ENCODE measurements around the gene SLC6A4. TPM values are rescaled to one million over a fixed set of nuclear protein-coding genes. Genes with fewer than 3 reads are reported as not detected.

The SLC6A4 gene
- total RNA-seq, 2 experiments from 2014 or later, result not detected

DNA sequence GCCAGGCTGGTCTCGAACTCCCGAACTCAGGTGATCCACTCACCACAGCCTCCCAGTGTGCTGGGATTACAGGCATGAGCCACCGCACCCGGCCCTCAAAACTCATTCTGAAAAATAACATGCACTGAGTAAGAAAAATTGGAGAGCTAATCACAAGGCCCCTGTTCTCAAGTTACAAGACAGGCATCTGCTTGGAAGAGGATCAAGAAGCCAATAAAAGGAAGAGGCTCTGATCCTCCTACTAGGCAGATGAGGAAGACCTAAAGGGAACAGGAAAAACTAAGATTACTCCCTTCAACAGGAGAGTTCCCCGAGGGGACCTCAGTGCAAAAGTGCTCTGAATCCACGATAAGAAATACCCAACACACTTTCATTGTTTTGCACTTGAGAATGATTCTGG, 37.9 kb upstream of the SLC6A4 start:
- POLR2A ChIA-PET, result no interaction called here
- CTCF ChIA-PET, result interaction anchor here (1.4 to 1.5 kb wide), 2 partner anchors 13 to 63 kb away, joined by 3 to 7 read pairs; no protein-coding TSS in a partner anchor
- H3K36me3 Mint-ChIP-seq (ENCODE audit: low read depth), result peaks cover 58% of the 10 kb centered on the region
- DNase-seq (no peak), ATAC-seq (no peak)
- no peak for TF ChIP-seq CTCF (IDR thresholded peaks at IDR 0.05)
- no peaks in the 10 kb centered on the region for H3K4me1 Mint-ChIP-seq (ENCODE audit: low read depth)
- no peaks in the 10 kb centered on the region for H3K9me3 Mint-ChIP-seq
- H3K27me3 Mint-ChIP-seq, result no peaks in the 10 kb centered on the region
- H3K27ac Mint-ChIP-seq, result no peak overlapping the region
- no peak overlapping the region for H3K4me3 Mint-ChIP-seq
- intact Hi-C loops (cut with micrococcal nuclease), result no loop called here

- intact Hi-C loops (cut with micrococcal nuclease), result no loop called here
- CTCF ChIA-PET, result interaction anchor here (1.1 to 1.7 kb wide), 5 partner anchors 24 to 340 kb away, joined by 3 to 6 read pairs (median 3); no protein-coding TSS in a partner anchor
These were observed 35.6 kb upstream of the SLC6A4 start for GRCh38 chr17:30271102-30271501.

GRCh38 chr17:30267625-30268024, 32.1 kb upstream of the SLC6A4 start:
- Mint-ChIP-seq H3K36me3 (ENCODE audit: low read depth) (peaks cover 54% of the 10 kb centered on the region), H3K27me3 (no peaks in the 10 kb centered on the region), H3K9me3 (no peaks in the 10 kb centered on the region), H3K4me1 (ENCODE audit: low read depth) (no peaks in the 10 kb centered on the region), H3K4me3 (no peak overlapping the region), H3K27ac (no peak overlapping the region)
- DNase-seq, result no peak
- TF ChIP-seq CTCF (IDR thresholded peaks at IDR 0.05), result no peak
- intact Hi-C loops (cut with micrococcal nuclease), result no loop called here
- no peak for ATAC-seq
- CTCF ChIA-PET, result interaction anchor here (3.2 kb wide), 1 partner anchor 69 kb away, joined by 10 read pairs; no protein-coding TSS in a partner anchor
- POLR2A ChIA-PET, result no interaction called here

More at GRCh38 chr17:30271102-30271501, 35.6 kb upstream of the SLC6A4 start:
- Mint-ChIP-seq H3K27ac (no peak overlapping the region), H3K36me3 (ENCODE audit: low read depth) (peaks cover 57% of the 10 kb centered on the region), H3K27me3 (no peaks in the 10 kb centered on the region), H3K4me3 (no peak overlapping the region), H3K4me1 (ENCODE audit: low read depth) (no peaks in the 10 kb centered on the region), H3K9me3 (no peaks in the 10 kb centered on the region)
- ATAC-seq (no peak), DNase-seq (no peak)
- POLR2A ChIA-PET, result no interaction called here
- TF ChIP-seq CTCF (IDR thresholded peaks at IDR 0.05), result no peak

- Mint-ChIP-seq H3K27ac (no peak overlapping the region), H3K4me1 (ENCODE audit: low read depth) (peaks cover 4% of the 10 kb centered on the region)
- intact Hi-C loops (cut with micrococcal nuclease), result no loop called here
These were observed 28.2 kb upstream of the SLC6A4 start for GRCh38 chr17:30263552-30264333.

More at GRCh38 chr17:30263552-30264333, 28.2 kb upstream of the SLC6A4 start:
- TF ChIP-seq CTCF (IDR thresholded peaks at IDR 0.05), result no peak
- POLR2A ChIA-PET, result no interaction called here
- no peaks in the 10 kb centered on the region for H3K9me3 Mint-ChIP-seq
- H3K36me3 Mint-ChIP-seq (ENCODE audit: low read depth), result peaks cover 46% of the 10 kb centered on the region
- no peaks in the 10 kb centered on the region for H3K27me3 Mint-ChIP-seq
- H3K4me3 Mint-ChIP-seq, result no peak overlapping the region
- CTCF ChIA-PET, result interaction anchor here (0.6 to 1.1 kb wide), 2 partner anchors 146 to 171 kb away, joined by 3 to 4 read pairs; no protein-coding TSS in a partner anchor
- no peak for ATAC-seq
- no peak for DNase-seq
